NCI-H446 treated with DMSO at 0.1 percent for 48 hours (cell line): ENCODE results near the gene ZNF684.
"Not testable (repeated sequence)": the region's sequence is repeated elsewhere in the genome, so short reads cannot be mapped to it uniquely, and the experiment has no call there.

Source experiments
- DNase-seq: peaks from one replicate; lab custom pipeline; 2025; lab: John Stamatoyannopoulos, UW

ZNF684 gene

DNA sequence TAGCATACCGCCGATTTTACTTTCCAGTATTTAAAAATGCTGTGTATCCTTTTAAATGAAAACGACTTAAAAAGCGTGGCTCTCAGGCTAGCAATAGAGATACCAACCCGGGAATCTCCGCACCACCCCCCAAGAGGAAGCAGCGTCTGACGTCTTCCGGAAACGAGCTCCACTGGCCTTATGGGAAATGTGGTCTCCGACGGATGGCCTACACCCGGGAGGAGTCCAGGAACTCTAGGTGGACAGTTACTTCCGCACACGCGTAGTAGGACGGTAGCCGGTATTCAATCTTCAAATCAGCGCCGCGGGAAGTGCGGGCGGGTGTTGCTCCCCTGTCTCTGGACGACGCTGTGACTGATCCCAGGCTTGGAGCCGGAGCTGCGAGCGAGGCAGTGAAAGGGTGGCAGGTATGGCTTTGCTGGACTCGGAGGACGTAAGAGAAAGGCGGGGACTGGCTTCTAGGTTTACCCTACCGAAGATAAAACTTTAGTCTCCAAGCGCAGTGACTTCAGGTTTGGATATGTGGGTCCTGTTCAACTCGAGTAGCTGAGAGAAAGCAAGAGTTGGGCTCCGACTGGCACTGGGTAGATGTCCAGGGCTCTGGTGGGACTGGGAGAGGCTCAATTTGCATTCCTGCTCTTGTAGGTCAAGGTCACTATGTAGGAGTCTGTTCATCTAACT is at the start of gene ZNF684:
Gene ZNF684 (plus strand): TSS at position 257 of the 681 bp plus-strand sequence. CDS start 1,530 bp downstream, outside the sequence.
- peak; percentile 90 for DNase-seq

DNA sequence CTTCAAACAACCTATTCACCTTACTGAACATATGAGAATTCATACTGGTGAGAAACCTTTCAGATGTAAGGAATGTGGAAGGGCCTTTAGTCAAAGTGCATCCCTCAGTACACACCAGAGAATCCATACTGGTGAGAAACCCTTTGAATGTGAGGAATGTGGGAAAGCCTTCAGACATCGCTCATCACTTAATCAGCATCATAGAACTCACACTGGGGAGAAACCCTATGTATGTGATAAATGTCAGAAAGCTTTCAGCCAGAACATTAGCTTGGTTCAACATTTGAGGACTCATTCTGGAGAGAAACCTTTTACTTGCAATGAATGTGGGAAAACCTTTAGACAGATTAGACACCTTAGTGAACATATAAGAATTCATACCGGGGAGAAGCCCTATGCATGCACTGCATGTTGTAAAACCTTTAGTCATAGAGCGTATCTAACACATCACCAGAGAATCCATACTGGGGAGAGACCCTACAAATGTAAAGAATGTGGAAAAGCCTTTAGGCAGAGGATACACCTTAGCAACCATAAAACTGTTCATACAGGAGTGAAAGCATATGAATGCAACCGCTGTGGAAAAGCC is 36.0 kb upstream of the ZNF684 start:
- DNase-seq: no peak

DNA sequence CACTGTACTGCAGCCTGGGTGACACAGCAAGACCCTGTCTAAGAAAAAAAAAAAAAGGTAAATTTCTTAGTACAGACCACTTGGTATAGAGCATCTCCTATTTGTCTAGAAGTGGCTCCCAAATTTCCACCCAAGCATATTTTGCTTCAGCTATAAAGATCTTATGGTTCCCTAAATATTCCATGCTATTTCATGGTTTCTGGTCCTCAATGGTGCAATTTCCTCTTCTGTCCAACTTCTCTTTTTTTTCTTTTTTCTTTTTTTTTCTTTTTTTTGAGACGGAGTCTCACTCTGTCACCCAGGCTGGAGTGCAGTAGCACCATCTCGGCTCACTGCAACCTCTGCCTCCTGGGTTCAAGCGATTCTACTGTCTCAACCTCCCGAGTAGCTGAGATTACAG is 28.8 kb upstream of the ZNF684 start:
- DNase-seq: not testable (repeated sequence)

DNA sequence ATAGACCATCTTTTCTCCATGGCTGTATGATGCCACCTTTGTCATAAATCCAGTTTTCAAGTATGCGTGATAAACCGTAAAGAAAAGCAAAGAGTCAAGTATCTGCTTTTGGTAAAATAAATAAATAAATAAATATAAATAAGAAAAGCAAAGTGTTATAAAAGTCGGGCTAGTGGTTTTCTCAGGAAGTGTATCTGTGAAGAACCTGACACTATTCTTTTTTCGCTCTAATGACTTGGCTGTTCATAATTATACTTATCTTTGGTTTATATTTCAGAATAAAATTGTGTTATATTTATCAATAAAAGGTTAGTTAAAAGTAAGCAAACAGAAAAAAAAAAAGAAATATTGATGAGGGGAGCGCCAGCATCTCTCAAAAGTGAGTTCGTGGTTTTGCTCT is 23.5 kb upstream of the ZNF684 start:
- DNase-seq: no peak

DNA sequence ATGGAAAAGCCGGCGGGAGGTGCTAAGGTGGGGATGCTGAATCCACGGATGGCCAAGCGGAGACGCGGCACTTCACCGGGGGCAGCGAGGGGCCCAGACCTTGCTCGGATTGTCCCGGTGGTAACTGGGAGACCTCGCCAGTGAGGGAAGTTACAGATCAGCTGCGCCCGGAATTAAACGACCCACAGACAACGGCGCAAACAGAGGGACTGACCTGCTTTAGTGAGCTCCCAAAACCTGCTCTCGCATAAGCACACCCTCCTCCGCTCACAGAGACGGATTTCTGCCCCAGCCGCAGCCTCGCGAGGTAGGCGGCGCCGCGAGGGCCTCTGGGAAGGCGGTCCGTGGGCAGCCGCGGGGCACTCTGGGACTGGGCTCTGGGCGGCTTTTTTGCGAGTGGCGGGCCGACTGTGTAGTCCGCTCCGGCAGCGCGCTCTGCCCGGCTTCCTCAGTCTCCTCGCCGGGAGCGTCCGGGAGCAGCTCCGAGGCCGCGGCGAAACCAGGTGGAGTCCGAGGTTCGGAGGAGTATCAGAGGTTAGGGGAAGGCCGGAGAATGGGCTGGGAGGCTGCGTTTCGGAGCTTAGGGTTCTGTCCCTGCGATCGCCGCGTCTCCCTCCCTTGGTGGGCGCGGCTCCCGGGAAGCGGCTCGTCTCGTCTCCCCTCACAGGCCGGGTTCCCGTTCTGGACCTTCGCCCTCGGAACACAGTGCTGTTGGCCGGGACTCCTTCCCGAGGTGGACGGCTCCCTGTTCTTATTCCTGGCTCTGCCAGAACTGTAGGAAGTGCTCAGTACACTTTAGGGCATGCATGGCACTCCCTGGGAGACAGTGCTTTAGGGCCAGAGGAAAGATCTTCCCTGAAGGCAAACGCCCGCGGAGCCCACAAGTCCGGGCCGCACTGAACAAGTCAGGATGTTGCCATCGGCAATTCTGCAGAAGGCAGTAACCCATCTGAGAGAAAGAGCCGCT is 22.8 kb upstream of the ZNF684 start, which contains the start of gene EXO5:
Gene EXO5 (plus strand): TSS at position 393 of the 967 bp plus-strand sequence. CDS start 5,778 bp downstream, outside the sequence.
- DNase-seq: peak; percentile 47

DNA sequence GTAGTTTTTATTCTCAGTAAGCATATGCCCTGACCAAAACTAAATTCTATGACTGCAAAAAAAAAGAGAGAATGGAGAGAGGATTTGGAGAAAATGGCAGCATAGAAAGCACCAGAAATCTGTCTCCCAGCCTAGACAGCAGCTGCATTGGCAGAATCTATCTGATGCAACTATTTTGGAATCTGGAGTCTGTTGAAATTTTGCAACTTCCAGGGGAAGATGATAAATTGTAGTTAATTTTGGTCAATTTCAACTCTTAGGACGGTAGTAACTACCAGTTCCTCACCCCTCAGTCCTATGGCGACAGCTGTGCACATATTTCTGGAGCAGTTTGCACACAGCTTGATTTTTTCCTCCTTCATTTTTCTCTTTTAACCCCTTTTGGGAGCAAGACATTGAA is 11.9 kb upstream of the ZNF684 start:
- no peak for DNase-seq

DNA sequence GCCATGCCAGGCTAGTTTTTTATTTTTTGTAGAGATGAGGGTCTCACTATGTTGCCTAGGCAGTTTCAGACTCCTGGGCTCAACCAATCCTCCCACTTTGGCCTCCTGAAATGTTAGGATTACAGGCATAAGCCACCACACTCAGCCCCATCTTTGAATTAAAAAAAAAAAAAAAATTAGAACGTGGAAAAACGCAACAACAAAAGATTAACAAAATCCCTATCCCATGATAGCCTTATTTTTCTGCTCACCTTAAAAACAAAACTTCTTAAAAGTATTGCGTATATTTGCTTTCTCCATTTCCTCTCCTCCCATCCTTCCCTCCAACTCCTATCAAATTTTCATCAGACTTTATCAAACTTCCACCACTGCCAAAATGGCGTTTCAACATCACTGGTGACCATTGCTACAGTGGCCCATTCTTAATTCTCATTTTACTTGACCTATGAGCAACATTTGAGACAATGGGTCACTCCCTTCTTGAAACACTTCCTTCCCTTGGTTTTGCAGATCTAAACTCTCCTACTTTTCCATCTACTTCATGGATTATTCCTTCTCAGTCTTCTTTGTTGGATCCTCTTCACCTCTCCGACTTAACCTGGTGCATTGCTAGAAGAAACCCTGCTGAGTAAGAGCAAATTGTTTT is 579 bp upstream of the ZNF684 start:
- DNase-seq: no peak

DNA sequence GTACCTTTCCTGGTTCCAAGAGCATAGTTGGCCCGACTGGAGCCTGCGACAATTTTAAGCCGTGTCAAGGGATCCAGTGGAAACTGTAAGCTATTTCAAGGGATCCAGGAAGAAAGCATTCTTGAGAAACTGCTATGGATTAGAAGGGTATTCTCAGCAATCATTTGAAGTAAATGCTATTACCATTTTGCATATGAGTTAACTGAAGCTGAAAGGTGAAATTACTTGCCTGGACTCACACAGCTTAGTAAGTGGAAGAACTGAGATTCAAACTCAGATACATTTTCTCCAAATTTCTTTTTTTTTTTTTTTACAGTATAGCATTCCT is 589 bp downstream of the ZNF684 start:
- no peak for DNase-seq

DNA sequence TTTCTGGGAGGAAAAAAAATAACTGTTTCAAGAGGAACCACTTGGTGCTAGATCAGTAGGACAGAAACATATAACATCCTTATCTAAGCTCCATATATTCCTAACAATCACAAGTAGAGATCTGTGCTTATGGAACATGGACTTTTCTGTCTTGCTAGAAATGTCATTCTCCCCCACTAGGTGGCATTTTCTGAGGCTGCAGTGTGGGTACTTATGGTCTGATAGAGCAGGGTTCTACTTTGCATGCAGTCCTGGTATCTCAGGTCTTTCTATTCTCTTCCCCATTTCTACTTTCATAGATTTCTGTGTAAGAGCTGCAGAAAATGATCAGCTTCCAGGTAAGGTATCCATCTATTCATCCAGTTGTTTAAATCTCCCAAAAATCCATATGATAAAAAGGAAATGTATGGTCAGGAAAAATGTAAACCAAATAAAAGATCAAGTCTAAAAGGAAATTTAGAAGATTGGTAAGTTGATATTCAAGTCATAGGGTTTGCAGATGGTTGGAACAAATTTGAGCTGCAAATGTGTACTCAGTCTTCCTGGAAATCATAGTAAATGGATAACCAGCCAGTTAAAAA is 1.5 kb downstream of the ZNF684 start:
- DNase-seq: peak; percentile 41

DNA sequence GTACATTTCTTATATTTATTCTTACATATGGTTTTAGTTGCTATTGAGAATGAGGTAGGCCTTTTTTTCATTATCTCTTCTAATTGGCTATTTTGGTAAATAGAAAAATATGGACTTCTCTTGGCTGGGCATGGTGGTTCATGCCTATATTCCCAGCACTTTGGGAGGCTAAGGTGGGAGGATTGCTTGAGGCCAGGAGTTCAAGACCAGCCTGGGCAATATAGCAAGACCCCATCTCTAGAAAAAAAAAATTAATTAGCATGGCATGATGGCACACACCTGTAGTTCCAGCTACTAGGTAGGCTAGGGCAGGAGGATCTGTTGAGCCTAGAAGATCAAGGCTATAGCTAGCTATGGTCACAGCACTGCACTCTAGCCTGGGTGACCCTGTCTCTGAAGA is 3.2 kb downstream of the ZNF684 start:
- no peak for DNase-seq

DNA sequence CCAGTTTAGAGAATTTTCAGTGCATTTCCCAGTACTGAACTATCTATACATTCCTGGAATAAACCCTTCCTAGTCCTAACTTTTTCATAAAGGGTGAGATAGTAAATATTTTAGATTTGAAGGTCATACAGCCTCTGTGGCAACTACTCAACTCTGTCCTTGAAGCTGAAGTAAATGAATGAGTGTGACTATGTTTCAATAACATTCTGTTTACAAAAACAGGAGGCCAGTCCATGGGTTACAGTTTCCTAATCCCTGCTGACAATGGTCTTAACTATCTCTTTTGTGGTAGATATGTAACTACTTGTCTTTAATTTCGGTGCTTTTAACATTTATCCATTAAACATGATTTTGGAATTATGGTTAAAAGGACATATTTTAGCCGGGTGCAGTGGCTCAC is 4.3 kb downstream of the ZNF684 start:
- no peak for DNase-seq

DNA sequence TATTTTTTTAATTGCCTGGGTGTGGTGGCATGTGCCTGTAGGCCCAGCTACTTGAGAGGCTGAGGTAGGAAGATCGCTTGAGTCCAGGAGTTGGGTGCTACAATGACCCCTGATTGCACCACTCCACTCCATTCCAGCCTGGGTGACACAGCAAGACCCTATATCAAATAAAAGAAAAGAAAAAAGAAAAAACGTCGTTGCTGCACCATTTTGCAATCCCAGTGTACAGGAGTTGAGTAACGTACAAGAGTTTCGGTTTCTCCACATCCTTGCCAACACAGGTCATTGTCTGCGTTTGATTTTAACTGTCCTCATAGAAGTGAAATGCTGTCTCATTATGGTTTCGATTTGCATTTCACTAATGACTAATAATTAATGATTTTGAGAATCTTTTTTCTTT is 7.9 kb downstream of the ZNF684 start:
- DNase-seq: no peak

DNA sequence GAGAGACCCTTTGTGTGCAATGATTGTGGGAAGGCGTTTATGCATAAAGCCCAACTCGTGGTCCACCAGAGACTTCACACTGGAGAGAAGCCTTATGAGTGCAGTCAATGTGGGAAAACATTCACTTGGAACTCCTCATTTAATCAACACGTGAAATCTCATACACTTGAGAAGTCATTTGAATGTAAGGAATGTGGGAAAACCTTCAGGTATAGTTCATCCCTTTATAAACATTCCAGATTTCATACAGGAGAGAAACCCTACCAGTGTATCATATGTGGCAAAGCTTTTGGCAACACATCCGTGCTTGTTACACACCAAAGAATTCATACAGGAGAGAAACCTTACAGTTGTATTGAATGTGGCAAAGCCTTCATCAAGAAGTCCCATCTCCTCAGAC is 15.5 kb downstream of the ZNF684 start:
- no peak for DNase-seq

DNA sequence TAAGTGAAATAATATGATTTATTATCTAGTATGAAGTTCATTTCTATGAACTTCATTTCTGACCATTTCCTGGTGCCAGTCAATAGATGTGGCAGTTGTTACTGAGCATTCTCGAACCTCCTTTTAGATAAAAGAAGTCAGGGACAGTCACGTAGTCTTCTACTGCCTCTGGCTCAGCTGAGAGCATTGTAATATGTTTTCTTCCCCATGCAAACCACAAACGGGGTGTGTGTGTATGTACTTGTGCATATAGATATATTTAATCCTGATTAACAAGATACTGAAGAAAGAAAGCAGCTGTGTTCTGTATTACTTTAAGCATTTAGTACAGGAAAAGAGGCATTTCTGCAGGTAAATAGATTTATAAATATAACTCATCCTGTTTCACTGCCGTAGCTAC is 21.6 kb downstream of the ZNF684 start:
- DNase-seq: no peak

DNA sequence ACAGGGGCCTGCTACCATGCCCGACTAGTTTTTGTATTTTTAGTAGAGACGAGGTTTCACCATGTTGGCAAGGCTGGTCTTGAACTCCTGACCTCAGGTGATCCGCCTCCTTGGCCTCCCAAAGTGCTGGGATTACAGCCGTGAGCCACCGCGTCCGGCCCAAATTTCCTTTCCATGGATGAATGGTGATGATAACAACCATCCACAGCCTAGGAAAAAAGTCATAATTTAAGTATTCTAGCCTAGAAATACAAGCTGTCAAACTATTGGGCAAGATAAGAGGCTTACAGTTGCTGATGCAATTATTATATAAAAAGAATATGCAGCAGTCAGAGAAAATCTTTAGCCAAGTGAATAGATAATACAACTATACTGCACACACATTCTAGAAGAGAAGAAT is 23.4 kb downstream of the ZNF684 start:
- DNase-seq: not testable (repeated sequence)

DNA sequence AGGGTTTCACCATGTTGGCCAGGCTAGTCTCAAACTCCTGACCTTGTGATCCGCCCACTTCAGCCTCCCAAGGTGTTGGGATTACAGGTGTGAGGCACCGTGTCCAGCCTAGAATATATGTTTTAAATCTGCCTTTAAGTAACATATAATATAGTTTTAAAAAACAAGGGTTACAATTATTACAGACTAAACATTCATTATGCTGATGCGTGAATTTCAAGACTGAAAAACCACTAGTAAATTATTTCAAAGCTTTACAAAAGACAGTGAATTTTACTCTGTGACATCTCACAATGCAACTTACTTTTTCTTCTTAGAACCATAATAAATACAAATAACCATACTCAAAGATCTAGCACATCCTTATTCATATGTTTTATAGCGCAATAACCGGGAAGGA is 24.7 kb downstream of the ZNF684 start:
- DNase-seq: no peak

DNA sequence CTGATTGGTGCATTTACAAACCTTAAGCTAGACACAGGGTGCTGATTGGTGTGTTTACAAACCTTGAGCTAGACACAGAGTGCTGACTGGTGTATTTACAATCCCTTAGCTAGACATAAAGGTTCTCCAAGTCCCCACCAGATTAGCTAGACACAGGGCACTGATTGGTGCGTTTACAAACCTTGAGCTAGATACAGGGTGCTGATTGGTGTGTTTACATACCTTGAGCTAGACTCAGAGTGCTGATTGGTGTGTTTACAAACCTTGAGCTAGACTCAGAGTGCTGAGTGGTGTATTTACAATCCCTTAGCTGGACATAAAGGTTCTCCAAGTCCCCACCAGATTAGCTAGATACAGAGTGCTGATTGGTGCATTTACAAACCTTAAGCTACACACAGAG is 26.8 kb downstream of the ZNF684 start:
- DNase-seq: not testable (repeated sequence)

DNA sequence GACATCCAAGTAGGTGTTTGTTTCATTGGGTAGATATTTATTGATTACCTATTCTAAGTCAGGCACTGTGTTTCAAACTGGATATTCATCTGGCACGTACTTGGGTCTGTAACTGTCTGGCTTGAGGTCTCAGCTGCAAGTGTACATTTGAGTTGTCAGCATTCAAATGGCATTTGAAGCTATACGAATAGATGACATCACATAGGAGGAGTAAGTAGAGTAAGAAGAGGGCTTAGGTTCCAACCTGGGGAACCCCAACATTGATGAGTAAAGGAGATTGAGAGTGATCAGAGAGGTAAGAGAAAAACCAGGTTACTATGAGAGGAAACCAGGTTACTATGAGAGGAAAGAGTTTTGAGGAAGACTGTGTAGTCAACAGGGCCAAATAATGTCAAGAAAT is 30.7 kb downstream of the ZNF684 start:
- DNase-seq: no peak

DNA sequence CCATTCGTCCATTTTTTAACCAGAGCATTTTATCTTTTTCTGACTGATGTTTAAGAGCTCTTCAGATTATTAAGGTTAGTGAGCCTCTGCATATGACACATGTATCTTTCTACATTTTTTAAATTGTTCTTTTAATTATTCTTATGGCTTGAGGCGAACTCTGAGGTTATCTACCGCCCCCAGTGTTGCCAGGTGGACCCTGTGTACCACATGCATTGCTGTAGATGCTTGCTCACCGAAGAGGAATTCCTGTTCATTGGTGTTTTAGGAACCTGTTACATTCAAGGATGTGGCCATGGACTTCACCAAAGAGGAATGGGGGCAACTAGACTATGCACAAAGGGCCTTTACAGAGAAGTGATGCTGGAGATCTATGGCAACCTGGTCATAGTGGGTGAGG is 31.8 kb downstream of the ZNF684 start:
- no peak for DNase-seq

DNA sequence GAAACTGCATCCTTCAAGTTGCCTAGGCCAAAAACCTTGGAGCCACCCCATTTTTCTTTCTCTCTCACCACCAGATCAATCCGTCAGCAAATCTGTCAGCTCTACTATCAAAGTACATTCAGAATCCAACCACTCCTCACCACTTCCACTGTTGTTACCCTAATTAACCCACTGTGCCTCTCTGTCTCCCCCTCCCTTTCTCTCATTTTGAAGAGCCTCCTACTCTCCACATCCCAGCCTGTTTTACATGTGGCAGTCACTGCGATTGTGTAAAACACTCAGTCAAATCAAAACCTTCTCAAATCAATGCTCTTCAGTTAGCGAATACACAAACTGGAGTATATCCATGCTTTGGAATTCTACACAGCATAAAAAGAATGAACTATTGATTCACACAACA is 33.1 kb downstream of the ZNF684 start:
- DNase-seq: no peak

DNA sequence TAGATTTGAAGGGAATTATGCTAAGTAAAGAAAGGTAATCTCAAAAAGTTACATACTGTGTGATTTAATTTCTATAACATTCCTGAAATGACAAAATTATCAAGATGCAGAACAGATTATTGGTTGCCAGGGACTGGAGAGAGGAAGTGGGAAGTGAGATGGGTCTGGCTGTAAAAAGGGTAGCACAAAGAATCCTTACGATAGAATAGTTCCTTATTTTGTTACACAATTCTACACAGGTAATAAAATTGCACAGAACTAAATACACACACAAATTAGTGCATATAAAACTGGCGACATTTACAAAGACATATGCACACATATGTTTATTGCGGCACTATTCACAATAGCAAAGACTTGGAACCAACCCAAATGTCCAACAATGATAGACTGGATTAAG is 33.5 kb downstream of the ZNF684 start:
- no peak for DNase-seq

DNA sequence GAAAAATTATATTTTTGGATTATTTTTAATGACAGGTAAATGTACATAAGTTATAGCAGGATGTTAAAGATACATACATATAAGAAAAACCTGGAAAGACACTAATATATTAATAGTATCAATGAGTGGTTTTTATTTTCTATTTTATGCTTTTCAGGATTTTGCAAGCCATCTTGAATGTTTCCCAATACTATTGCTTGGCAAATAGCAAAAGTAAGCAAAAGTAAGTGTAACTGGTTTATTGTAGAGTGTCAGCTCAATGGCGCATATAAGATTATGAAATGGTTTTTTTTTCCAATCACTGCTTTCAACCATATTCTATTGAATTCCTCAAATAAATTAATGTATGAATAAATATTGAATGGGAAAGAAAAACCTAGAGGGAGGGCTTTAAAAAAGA is 36.4 kb downstream of the ZNF684 start:
- no peak for DNase-seq
